ENCODE data around the gene DAAM1.

DAAM1 gene

DNA sequence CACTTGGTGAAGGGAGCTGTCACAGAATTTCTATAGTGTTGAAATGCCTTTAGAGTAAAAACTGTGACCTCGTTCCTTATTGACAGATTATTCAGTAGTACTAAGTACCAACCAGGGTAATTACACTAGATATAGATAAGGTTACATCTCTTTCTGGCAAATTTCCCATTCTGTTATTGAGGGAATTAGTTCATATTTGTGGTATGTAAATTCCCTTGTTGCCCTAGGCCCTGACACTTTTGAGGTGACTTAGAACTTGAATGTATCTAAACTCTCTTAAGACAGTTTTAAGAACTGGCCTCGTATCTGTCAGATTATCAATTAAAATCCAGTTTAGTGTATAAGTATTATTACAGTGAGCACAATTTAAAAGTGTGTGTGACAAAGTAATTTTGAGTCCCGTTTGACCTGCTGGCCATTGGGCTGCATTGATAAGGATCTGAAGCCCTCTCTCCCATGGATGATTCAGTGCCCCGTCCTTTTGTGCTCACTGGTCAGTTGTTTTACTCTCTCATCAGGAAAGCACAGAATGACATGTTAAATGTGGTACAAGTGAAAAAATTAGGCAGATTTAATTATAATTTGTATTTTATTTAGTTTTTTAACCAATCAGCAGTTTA lies 153.5 kb downstream of the DAAM1 start:
- DNase-seq (ENCODE audit: low read depth): no peak

DNA sequence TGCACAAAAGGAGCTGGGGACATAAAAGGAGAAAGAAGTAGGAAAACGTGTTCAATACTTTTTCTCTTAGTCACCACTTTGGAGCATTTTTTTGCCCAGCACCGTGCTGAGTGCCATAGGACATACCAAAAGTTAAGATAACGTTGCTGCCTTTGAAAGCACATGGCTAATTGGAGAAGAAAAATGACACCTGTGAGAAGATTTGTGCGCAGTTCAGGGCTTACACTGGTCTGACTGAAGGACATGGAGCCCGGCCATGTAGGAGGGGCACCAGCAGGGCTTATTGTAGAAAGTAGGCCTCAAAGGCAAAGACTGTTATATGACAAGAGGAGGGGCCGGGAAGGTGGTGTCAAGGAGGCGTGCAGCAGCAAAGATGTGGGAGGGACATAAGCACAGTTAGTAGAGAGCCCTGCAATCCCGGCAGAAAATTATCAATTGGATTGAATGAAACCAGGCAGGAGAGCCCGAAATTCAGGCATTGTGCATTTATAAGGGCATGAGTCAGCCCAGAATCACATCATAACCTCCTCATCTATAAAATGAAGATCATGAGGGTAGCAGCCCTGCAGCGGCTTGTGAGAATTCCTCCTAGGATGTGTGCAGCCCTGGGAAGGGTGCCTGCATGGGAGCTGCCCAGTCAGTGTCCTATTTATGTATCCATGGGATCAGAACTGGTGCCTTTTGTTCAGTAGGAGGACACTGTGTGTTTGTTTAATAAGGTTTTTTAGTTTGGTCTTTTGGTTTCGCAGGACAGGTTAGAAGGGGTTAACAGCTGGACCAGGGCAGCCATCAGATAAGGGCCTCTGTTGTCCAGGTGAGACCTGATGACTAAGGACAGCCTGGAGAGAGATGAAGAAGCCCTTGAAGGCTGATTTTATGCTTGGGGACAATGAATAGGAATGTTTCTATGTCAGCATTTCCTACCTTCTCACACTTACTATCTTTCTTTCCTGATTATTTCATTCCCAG lies 154.3 kb downstream of the DAAM1 start:
- no peak for DNase-seq (ENCODE audit: low read depth)

DNA sequence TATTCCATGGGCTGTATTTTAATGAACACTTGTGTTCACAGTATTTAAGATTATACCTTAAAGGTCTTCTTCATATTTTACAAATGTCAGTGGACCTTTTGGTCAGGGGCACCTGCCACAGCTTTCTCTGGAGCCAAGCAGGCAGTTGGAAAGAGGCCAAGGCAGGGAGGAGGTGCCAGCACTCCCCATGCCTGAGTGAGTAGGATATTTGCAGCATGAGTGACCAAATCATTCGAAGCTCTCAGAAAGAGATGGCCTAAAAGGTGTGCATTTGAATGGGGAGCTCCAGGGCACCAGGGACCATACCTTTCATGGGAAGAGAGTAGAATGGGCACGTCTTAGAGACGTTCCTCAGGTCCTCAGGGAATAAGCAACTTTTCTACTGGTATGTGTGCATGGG lies 155.1 kb downstream of the DAAM1 start:
- DNase-seq (ENCODE audit: low read depth): no peak

DNA sequence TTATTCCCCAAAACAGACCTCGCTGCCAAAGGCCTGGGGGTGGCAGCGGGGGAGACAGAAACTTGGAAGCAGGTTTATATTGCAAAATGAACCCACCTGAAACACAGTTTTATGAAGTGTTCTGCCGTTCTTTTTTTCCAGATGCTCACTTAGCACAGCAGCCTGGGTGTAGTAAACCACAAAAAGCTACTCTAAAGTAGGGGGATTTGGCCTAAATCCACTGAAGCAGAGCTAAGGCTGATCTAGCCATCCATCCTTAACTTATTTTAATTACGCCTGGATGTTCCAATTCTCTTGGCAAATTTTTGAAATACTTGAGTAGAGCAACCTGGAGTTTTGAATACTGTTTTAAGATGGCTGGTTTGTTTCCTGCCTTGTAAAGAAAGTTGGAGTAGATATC lies 155.5 kb downstream of the DAAM1 start:
- DNase-seq (ENCODE audit: low read depth): no peak

DNA sequence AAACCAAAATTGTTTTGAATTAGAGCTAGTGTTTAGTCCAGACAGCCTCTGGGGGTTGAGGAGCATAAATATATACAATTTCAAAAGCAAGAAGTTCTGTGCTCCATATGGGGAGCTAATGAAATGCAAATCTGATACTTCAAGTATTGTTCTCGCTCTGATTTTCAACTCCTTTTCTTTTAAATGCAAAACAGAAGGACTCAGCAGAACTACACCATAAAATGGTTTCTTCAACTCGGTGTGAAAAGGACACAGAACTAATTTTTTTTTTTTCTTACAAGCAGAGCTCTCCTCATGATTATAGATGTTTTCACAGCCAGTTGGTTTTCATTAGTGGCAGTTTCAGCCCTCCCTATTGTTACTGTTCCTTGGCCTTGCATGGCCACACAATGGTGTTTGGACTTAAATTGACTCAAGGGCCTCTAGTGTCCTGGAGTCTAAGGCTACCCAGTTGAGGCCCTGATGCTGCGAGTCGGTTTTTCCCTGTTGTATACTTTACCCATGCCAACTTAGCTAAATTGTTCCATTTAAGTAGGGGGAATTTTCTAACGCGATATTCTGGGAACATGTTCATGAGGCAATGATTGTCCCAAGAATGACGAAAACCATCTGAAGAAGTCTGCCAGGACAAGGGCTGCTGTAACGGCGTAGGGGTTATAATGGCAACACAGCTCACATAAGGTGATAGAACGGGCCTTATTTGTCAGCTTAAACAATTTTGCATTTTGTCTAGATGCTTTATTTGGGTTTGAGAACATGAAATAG lies 156.4 kb downstream of the DAAM1 start:
- no peak for DNase-seq (ENCODE audit: low read depth)

DNA sequence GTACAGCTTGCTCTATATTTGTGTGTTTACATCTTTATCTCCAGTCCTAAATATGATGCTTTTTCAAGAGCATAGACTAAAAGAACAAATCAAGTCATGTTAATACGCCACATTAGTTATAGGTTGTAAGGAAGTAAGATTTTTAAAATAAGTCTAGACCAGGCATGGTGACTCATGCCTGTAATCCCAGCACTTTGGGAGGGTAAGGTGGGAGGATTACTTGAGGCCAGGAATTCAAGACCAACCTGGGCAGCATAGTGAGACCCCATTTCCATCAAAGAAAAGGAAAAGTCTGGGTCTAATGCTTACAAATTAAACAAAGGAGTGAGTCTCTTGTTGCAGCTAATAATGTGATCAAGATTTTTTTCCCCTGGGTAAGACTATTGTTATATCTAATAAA lies 157.9 kb downstream of the DAAM1 start:
- DNase-seq (ENCODE audit: low read depth): no peak

DNA sequence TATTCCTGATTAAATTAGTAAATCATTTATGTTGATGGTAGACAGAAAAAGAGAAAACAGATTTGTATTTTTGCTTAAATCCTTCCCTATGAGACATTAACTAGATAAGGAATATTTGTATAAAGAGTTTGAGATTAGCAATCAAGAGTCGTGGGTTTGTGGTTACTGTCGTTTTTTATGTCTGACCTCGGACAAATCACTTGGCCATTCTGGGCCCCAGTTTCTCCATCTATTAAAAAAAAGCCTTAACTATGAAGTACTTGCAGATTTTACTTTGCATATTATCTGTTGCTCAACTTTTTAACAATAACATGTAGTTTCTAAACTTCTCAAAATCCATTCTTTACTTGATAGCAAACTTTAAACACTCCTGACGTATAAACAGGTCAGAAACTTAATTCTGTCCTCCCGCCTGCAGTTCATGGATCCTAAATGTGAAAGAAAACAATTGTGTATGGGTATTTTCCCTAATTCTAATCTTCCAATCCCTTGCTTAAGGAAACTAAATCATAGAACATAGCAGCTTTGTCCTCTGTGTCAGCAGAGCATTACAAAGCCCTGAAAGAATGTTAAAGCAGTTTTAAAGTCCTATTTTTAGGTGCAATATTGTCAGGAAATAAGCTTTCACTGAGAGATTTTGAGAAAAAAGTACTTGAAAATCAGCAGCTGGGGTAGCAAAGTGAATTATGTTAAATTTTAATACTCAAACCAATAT lies 158.5 kb downstream of the DAAM1 start:
- no peak for DNase-seq (ENCODE audit: low read depth)

DNA sequence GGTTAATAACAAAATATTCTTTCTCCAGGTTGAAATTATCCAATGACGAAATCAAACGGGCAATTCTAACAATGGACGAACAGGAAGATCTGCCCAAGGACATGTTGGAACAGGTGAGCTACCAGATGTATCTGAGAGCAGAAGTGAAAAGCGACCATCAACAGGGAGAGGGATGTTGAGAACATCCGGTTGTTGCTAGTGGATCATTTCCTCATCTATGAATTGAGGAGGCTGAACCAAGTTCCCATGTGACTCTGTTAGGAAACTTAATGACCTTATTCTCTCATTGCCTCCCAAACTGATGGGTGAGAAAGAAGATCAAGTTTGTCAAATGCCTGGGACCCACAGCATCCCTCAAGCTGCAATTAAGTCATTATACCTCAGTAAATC lies 159.0 kb downstream of the DAAM1 start:
- no peak for DNase-seq (ENCODE audit: low read depth)

DNA sequence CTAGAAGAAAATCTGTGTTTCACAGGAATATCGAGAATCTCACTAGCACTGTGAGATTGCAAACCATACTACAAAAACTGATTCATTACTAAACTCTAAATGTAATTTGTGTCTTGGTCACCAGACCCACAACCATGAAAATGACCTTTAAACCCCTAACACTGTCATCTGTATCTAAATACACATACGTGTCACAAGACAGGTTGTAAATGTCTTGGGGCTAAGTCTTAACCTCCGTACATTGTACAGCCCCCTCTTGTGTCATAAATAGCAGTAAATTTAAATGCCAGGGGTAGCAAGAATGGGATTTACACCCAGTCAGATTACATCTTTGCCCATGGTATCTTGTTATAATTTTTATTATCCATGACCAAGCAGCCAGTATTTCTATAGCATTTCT lies 159.4 kb downstream of the DAAM1 start:
- DNase-seq (ENCODE audit: low read depth): no peak

DNA sequence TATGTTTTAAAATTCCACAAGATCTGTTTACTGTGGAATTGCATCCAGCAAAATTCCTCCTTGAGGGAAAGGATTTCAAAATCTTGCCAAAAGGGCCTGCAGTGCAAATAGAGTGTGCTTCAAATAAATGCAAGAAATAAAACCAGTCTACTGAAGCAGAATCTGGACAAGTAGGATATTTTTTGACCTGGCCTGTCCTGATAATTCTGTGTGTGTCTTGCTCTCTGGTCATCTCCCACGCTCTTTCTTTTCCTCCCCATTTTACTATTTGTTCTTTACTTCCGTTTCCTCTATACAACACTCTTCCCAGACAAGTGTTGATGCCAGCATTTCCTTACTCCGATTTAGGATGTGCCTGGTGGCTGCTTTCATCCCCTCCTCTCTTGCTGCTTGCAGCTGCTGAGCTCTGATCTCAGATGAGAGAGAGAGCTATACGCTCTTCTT lies 160.8 kb downstream of the DAAM1 start:
- no peak for DNase-seq (ENCODE audit: low read depth)

DNA sequence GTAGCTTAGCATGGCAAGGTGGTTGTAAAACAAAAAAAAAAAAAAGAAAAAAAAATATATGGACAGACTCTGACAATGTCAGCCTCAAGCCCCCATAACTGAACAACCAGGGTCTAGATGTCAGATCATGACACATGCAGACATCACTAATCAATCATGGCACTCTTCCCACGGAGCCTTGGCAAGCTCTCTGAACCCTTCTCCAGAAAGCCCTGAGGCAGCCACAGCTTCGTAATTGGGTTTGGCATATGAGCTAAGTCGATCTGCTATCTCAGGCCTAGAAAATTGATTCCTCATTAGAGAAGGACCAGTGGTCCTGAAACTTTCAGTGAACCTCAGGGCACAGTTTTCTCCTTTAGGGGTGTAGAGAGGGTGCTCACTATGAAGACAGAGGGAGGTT lies 164.5 kb downstream of the DAAM1 start:
- no peak for DNase-seq (ENCODE audit: low read depth)

DNA sequence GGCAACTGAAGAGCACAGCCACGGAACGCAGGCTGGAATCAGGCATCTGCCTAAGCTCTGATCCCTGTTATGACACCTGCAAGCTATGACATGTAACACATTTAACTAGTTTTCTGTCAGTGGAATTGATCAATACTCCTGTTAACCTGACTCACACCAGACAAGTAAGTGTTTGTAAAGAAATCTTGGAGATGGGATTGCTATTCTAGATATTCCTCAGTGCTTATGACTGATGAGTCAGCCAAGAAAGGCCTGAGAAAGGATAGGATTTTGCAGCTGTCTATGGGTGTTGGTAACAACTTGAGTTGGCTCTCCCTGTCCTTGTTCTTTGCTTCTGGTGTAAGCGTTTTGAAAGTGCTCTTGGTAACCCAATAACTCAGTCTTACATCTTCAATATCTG lies 166.2 kb downstream of the DAAM1 start:
- no peak for DNase-seq (ENCODE audit: low read depth)

DNA sequence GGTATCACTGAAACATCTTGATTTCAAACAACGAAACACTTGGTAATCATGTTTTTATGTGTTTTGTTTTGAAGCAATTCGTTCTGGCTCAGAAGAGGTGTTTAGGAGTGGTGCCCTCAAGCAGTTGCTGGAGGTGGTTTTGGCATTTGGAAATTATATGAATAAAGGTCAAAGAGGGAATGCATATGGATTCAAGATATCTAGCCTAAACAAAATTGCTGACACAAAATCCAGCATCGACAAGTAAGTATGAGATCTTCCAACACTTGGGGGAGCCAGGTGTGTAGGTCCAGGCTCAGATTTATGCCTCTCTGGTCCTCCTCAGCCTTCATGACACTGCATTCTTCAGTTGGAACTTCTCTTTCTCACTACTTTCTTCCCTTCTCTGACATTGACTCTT lies 166.6 kb downstream of the DAAM1 start:
- DNase-seq (ENCODE audit: low read depth): no peak

DNA sequence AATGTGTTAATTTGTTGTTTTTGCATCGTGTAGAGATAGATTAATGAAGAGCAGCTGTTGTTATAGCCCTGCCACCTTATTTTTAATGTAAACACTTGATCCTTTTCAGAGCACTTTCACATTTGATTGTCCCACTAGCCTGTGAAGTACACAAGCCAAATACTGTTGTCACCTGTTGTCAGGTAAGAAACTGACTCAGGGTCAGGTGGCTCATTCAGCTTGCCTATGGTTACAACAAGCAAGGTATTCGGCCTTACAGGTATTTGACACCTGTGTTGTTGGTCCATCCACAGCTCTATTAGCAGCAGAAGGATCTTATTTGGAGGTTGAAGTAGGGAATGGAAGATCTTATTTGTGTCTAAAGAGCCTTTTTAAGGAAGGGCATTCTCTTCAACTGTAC lies 167.8 kb downstream of the DAAM1 start:
- DNase-seq (ENCODE audit: low read depth): no peak

DNA sequence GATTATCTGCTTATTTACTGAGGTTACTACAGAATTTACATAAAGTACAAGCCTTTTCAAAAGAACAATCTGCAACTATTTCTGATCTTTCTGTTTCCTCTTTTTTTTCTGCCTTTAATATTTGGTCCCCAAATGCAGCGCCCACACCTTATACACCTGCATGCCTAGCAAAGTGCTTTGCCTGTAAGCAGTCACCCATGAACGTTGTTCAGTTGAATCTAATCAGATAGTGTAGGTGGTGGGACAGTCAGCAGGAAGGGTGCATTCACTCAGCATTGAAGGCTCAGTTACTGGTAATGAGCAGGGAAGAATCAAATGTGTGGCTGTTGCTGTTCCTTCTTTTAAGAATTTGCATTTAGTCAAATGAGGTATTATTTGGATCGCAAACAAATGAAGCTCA lies 168.3 kb downstream of the DAAM1 start:
- no peak for DNase-seq (ENCODE audit: low read depth)

DNA sequence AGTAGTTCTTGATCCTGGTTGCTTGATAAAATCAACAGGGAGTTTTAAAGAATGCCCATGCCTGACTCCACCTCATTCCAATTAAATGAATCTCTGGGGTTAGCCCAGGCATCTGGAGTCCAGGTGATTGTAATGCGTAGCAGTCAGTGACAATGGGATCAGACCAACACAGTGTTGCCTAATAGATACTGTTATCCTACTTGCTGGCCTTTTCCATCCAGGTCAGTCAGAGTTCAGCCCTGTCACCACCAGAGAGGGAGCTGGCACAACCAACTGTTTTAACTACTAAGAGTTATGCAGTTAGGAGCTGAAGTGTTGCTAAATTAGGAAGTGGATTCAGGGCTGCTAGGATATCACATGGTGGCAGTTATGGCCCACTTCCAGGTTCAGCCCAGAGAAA lies 169.6 kb downstream of the DAAM1 start:
- DNase-seq (ENCODE audit: low read depth): no peak

DNA sequence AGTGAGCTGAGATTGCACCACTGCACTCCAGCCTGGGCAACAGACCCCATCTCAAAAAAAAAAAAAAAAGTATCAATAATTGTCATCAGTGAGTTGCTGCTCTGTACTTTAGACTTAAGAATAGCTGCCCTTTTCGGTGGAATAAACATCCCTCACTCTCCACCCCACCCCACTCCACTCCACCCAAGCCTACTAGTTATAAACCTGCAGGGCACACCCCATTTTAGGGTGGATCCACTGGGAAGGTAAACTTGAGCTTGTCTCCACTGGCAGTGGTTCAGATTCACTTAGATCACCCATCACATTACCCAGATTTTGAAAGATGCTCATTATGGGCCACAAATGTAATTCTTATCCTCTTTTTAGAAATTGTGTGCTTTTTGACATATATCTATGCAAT lies 170.3 kb downstream of the DAAM1 start:
- DNase-seq (ENCODE audit: low read depth): no peak

DNA sequence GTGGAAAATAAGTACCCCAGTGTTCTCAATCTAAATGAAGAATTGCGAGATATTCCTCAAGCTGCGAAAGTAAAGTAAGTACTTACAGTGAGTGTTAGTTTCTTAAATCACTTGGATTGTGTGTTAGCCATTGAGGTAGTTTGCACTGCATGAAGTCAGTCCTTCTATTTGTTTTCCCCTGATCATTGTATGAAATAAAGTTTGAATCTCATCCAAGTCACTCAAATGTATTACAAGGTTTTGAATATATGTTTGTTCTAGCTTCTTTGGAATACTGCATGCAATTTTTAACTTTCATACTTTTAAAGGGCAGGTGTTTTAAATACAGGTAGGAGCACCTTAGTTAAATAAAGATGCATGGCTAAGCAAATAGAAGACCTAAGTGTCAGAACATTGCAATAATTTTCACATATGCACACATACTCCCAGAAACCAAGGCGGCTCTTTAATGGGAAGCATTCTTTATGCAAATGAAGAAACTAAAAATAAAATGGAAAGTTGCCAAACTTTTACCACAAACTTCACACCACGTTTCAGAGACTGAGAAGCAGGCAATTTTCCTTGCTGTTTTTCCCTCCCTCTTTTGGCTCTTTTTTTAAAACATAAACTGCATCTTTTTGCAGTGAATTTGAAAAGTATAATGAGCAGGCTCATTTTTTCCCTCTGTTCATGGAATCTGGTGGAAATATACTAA lies 171.1 kb downstream of the DAAM1 start:
- no peak for DNase-seq (ENCODE audit: low read depth)

DNA sequence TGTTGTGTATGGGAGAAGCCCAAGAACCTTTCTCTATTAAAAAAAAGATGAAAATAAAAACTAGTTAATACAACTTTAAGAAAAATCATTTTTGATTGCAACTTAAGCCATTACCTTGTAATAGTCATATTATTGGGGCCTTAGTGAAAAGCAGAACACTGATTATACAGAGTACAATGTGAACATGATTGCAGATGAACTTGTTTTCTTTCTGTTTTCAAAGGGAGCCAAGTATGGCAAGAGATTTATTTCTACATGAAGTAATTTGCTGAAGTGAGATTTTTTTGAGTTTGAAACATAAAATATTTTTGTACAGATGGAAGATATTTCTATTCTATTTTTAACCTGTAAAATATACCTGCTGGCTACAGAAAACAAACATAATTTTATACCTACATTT lies 171.8 kb downstream of the DAAM1 start:
- DNase-seq (ENCODE audit: low read depth): no peak

DNA sequence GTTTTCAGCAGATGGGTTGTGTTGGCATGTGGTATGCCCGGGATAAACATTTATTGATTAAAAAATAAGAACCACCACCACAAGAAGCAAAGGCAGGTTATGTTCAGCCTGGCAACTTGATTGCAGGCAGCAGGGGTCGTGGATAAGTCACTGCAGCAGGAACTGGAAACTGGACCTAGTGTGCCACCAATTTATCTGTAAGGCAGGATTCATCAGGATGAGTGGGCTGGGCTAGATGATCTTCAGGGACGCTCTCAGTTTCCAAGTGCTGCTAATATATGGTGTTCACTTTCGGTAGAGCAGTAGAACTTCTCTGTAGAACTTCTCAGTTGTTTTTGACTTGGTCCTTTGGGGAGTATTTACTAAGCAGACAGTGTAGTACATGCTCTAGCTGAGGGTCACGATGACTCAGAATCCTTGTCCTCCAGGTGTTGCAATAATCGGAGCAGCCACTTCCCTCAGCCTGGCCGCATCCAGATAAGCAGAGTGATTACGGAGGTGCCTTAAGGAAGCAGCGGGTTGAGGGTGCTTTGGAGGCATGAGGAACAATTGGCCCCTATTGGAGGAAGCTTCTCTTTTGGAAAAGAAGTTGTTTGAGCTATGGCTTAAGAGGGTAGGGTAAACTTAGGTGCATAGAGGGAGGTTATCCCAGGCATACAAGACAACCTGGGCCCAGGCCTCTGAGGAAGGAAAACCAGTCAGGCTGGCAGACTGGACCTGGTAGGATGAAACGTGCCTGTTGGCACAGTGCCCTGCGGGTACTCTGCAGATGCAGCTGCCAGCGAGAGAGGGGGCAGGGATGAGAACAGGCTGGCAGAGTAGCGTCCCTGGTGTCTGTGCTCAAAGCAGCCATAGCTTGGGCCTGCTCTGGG lies 172.7 kb downstream of the DAAM1 start:
- DNase-seq (ENCODE audit: low read depth): no peak

DNA sequence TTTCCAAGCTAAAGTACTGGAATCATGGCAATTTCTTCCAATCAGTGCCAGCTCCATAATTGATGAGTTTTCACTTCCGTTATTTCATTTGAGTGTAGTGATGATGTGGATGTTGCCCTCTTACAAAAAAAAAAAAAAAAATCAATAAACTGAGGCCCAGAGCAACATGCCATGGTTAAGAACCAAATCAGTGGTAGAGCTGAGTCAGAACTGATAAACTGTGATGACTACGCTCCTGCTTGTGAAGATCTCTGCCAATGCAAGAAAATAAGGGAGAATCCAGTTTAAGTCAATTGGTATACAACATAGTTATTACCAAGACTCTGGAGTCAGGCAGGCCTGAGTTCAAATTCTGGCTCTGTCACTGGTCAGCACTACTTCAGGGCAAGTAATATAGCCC lies 174.0 kb downstream of the DAAM1 start:
- no peak for DNase-seq (ENCODE audit: low read depth)

Measured in T-helper 22 cell (primary cell).